NCI-H1048 (cell line): ENCODE data around the gene IRGC.
"Not testable (repeated sequence)": the region's sequence is repeated elsewhere in the genome, so short reads cannot be mapped to it uniquely, and the experiment has no call there.

Experiments
- DNase-seq: peaks from one replicate; lab custom pipeline; 2025; lab: John Stamatoyannopoulos, UW

Gene IRGC, protein sequence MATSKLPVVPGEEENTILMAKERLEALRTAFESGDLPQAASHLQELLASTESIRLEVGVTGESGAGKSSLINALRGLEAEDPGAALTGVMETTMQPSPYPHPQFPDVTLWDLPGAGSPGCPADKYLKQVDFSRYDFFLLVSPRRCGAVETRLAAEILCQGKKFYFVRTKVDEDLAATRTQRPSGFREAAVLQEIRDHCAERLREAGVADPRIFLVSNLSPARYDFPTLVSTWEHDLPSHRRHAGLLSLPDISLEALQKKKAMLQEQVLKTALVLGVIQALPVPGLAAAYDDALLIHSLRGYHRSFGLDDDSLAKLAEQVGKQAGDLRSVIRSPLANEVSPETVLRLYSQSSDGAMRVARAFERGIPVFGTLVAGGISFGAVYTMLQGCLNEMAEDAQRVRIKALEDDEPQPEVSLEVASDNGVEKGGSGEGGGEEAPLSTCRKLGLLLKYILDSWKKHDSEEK

GRCh38 chr19:43715776-43716175, at the start of gene IRGC:
TSS of gene IRGC (plus strand) at chr19:43716076. CDS start at chr19:43718559, 2,483 bp downstream.
- DNase-seq, result no peak

DNA sequence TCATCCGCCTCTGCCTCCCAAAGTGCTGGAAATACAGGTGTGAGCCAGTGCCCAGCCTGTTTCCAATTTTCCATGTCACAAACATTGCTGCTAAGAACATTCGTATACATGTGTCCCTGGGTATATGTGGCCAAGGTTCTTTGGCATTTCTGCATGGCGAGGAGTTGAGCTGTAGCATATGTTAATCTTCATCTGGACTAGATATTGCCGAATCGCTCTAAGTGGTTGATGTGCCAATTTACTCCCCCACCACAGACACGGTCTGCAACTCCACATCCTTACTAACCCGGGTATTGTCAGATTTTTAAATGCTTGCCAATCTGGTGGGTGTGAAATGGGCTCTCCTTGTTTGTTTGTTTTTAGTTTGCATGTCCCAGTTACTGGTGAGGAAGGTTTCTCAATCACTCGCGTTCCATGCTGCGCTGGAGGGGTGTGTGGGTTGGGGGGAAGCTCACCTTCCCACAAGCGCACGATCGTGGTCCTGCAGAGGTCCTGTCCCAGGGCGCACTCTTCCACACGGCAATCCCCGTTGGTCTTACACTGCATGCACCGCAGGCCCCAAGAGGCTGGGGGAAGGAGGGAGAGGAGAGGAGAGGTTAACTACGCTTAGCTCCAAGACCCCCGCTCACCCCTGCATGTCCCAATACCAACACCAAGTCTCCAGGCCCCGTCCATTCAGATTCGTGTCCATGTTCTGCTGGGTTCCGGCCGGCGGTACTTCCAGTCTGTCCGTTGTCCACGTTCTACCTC, 48.6 kb upstream of the IRGC start:
- DNase-seq, result no peak

DNA sequence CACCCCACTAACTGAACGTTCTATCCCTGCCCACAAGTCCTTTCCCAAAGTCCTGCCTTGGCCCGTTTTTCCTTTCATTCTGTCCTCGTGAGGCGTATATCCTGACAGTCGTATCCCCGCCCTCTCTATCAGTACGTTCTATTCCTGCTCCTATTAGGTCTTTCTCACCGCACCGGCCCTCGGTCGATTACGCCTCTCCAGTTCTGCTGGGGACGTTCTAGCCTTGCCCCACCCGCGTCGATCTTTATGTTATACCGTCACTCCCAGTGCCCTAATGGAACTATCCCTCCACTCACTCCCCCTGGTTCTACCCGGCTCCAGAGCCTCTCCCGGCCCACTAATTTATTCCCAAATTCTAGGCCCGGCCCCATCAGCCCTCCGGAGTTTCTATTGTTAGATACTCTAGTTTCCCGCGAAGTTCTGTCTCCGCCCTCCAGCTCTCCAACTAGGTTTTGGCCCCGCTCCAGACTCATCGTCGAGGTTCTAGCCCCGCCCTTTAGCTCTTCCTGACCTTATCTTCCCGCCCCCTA, 47.9 kb upstream of the IRGC start:
- peak; percentile 89 for DNase-seq

- DNase-seq, result peak; percentile 89
These were observed 47.3 kb upstream of the IRGC start for GRCh38 chr19:43668406-43669109.

GRCh38 chr19:43672061-43672679, 43.7 kb upstream of the IRGC start:
- no peak for DNase-seq

GRCh38 chr19:43673637-43674036, 42.2 kb upstream of the IRGC start:
- DNase-seq, result no peak

- no peak for DNase-seq
These were observed 41.7 kb upstream of the IRGC start for GRCh38 chr19:43674183-43674582.

GRCh38 chr19:43674596-43674995, 41.3 kb upstream of the IRGC start:
- no peak for DNase-seq

DNA sequence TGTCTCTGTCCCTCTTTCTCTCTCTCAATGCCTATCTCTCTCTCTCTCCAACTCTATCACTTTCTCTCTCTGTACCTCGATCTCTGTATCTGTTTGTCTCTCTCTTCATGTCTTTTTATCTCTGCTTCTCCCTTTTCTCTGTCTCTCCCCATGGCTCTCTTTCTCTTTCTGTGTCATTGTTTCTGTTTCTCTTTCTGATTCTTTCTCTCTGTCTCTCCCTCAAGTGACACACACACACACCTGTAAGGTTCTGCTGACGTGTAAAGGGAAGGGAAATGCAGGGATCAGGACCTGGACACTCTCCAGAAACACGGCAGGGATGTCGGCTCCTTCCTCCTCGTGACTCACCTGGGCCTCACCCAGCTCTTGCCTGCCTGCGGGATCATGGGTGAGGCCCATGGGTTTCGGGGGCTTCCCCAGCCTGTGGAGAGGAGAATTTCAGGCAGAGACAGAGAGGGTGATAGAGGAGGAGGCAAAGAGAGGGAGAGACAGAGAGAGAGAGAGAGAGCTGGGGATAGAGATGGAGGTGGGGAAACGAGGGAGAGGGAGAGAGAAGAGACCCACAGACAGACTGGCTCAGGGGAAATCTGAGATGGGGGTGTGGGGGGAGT, 40.5 kb upstream of the IRGC start:
- DNase-seq, result no peak

- no peak for DNase-seq
These were observed 40.0 kb upstream of the IRGC start for GRCh38 chr19:43675906-43676305.

GRCh38 chr19:43678512-43679261, 37.2 kb upstream of the IRGC start:
- no peak for DNase-seq

- DNase-seq, result no peak
These were observed 34.1 kb upstream of the IRGC start for GRCh38 chr19:43681821-43682220.

DNA sequence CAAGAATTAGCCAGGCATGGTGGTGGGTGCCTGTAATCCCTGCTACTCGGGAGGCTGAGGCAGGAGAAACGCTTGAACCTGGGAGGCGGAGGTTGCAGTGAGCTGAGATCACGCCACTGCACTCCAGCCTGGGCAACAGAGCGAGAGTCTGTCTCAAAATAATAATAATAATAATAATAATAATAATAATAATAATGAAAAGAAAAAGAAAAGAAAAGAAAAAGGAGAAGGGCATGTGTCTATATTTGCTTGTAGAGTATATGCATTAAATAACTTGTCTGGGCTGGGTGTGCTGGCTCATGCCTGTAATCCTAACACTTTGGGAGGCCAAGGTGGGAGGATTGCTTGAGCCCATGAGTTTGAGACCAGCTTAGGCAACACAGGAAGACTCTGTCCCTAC, 33.6 kb upstream of the IRGC start:
- not testable (repeated sequence) for DNase-seq

GRCh38 chr19:43682824-43683661, 32.8 kb upstream of the IRGC start:
- DNase-seq, result no peak

DNA sequence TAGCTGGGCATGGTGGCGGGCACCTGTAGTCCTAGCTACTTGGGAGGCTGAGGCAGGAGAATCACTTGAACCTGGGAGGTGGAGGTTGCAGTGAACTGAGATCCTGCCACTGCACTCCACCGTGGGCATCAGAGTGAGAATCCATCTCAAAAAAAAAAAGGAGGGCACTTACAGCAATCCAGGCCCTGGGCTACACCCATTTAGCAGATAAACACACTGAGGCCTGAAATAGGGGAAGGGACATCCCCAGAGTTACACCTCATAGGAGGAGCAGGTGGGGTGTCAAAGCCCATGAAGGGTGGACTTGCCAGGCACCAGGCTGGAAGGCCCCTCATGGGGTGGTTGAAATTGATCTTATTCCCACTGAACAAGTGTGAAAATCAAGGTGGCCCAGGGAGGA, 32.0 kb upstream of the IRGC start:
- no peak for DNase-seq

DNA sequence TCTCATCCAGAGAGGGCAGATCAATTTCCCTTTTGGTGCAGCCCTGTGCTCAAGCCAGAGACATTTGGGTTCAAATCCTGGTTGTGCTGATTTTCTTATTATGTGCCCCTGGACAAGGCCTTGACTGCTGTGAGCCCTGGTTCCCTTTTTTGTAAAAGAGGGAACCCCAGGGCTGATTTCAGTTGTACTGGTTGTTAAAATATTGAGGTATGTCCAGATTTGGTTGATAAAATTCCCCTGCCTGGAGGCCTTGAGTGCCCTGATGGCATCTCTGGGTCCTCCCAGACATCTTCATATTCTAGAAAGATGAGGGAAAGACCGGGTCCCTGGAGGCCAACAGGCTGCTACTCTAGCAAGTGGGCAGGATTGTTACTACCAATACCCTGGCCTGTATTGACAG, 31.6 kb upstream of the IRGC start:
- no peak for DNase-seq

DNA sequence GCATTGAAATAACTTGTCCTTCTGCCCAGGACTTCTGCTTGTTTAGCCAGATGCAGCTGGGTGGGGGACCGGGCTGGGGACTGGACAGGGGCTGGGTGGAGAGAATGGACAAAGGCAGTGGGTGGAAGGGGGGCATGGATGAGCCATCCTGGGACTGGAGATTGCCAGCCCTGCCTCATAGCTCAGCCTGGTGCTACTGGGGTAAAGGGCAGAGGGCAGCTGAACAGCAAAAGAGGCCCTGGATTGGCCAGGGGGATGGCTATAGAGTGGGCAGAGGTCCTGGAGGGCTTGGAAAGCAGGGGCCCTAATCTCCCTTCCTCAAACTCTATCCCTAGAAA, 28.2 kb upstream of the IRGC start:
- DNase-seq, result no peak

GRCh38 chr19:43688059-43688701, 27.7 kb upstream of the IRGC start:
- no peak for DNase-seq

GRCh38 chr19:43690444-43690843, 25.4 kb upstream of the IRGC start:
- DNase-seq, result no peak
